NCI-H1092 (cell line): ENCODE measurements around the gene CD226.
"Not testable (repeated sequence)": the region's sequence is repeated elsewhere in the genome, so short reads cannot be mapped to it uniquely, and the experiment has no call there.

Source experiments
- DNase-seq: peaks from one replicate; lab custom pipeline; 2025; lab: John Stamatoyannopoulos, UW

The CD226 gene

DNA sequence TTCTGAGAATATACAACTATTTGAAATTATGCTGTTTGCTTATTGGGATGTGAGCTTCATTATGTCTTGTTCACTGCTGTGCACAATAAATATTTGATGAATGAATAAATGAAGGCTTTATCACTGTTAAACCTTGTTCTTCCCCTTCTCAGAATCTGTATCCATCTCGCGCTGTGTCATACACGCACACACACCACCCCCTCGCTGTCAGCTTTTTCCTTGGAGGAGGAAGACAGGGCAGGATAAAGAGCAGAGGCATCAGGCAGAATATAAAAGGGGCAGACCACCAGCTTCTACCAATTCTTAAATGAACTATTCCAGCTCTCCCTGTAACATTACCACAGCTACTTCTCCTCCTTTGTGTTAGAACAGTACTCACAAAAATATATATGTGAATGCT lies 75.0 kb downstream of the CD226 start:
- no peak for DNase-seq

DNA sequence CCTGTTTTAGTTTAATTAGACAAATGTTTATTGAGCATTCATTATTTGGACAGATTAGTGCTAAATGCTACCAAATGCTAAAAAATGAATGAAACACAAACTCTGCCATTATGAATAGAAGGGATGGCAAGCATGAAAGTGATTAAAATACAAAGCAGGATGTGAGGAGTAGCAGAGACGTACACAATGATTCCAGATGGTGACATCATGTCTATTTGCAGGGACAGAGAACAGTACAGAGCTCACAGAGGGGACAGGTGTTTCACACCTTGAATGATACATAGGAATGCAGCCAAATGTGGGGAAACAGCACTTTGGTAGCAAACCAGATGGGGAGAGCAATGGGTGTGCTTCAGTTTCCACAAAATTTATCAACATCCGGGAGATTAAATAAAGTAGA lies 76.3 kb downstream of the CD226 start:
- DNase-seq = no peak

DNA sequence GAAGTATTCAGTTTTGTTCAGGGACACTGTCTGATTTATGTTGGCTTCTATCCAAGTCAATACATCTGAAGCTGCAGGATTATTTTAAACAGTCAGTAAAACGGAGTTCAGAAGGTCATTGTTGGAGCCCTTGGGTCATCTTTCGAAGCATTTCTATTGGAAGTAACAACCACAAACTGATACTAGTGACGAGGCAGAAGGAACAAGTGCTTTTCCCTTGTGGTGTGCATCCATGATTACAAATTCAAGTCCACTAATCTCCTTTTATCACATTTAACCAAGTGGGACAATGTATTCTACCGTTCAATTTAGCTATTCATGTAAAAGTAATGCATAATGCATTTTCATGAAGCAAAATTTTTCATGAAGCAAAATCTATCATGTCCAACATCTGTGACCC lies 76.9 kb downstream of the CD226 start:
- no peak for DNase-seq

DNA sequence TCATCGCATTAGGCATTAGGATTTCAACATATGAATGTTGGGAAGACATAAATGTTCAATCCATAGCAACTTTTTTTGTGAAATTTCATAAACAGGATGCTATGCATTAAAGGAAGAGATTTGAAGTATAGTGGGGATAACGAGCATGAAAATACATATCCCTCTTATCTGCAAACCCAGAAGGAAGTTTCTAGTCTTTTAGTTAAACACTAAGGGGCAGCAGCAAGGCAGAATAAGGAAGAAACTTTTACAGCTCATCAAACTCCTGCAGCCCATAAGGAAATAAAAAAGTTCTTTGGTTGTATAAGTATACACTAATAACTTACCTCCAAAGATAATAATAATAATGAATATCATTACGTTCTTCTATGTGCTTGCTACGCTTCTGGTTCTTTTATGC lies 81.5 kb downstream of the CD226 start:
- no peak for DNase-seq

DNA sequence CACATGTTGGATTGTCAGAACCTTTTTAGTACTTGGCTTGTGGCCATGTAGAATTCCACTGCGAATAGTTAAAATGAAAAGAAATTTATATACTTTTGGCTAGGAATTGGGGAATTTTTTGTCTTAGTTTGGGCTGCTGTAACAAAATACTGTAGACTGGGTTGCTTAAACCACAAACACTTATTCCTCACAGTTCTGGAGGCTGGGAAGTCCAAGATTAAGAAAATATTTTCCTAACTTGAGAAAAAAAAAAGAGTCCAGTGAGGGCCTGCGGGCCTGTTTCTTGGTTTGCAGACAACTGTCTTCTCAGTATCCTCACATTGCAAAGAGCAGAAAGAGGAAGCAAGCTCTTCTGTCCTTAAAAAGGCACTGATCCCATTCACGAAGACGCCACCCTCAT lies 81.9 kb downstream of the CD226 start:
- DNase-seq = no peak

DNA sequence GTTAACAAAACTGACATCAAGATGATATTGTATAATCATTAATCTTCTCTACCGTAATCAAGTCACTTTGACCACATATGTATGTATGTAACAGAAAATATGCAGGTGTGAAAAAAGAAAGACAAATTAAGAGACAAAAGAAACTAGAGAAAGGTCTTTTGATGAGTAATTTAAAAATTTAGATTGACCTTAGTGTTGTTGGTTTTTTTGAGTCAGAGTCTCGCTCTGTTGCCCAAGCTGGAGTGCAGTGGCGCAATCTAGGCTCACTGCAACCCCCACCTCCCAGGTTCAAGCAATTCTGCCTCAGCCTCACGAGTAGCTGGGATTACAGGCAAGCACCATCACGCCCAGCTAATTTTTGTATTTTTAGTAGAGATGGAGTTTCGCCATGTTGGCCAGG lies 82.9 kb downstream of the CD226 start:
- DNase-seq = not testable (repeated sequence)

DNA sequence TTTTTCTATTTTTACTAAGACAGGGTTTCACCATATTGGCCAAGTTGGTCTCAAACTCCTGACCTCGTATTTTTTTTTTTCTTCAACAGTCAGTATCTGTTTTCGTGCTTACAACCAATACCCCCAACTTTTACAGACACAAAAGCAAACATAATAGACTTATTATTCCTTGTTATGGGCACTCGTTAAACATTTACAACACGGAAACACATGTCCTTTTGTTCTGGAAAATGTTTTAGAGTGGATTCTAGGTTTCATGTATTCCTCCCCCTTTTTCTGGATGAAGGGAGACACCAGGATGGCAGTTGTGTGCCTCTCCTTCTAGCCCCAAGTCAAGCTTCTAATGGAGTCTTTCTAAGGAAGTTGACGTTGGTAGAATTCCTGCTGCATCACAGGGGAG lies 88.8 kb downstream of the CD226 start:
- no peak for DNase-seq

DNA sequence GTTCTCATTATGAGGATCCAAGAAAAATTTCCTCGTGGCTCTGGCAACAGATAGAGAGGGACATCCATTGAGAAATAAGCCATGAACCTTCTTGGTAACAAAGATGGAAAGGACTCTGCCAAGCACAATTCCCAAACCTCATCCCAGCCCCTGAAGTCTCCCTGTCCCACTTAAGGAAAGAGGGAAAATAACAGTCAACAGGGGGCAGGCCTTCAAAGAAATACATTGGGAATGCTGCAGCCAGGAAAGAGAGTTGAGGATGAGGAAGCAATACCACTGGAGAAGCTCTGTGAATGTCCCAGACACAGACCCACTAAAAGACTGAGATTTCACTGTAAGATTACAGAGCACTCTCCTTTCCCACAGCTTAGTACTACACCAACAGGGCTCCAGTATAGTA lies 93.2 kb downstream of the CD226 start:
- no peak for DNase-seq

DNA sequence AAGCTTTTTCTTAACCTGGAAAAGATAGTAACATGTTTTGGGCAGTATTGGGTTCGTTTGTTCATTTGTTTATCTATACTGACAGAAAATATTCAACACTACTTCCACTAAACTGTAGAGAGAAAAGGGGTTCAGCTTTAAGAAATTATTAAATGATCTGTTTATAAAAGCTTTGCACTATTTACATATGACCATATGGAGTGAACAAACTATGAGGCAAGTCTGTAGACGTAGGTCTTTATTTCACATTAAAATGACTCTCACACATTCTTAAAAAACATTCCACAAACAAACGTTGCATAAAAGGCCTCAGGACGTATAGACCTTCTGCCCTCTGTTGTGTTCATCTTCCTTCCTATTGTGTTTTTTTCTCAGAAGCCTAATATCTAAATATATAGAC lies 94.6 kb downstream of the CD226 start:
- no peak for DNase-seq

DNA sequence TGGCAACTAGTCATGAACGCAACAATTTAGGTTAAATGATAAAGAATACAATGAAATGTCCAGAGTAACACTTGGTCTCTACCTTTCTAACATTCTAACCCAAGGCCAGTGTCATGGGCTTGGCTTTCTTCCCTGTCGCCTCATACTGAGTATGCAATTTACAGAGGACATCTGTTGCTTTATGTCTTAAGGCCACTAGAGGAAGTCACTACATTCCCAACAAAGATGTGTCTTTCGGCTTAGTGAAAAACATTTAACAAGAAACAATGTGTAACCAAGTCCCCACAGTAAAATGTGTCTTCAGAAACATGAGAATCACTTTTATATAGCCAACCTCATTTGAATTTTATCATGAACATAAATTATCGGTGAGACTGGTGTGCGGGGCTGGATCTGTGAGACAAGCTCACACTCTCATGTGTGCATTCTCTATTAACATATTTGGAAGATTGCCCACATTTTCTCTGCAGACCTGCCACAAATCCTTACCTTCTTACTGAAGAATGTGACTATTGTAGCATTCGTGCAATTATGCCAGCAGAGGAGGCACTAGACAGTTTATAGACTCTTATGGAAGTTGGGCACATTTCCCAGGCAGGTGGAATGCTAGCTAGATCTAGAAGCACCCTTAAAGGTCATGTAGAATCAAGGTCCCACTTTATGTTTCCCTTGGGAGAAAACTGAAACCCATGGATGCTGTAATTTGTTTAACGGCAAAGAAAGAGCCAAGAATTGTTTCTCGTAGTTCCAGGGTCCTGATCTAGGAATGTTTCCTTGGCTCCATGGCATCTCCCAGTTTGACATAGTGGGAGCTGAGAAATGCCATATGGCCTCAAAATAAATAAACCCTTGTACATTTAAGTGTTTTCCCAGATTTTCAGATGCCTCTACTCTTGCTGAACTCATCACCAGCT lies 101.8 kb downstream of the CD226 start:
- DNase-seq = peak; percentile 89

DNA sequence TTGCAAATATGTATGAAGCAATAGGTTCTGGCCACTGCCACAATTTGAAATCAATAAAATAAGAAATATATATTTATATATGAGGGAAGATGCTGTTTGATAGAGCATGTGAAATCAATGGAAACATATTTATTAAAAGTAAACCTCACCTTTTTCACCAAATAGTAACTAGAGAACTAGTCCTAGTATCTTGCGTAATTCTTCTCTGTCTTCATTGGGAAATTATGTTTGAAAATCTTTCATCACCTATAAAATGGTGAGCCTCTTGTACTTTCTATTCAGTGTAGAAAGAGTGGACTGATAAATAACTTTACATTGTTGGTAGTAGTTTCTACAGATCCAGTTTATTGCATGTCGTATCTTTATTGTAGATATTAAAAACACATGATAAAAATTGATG lies 103.0 kb downstream of the CD226 start:
- no peak for DNase-seq

DNA sequence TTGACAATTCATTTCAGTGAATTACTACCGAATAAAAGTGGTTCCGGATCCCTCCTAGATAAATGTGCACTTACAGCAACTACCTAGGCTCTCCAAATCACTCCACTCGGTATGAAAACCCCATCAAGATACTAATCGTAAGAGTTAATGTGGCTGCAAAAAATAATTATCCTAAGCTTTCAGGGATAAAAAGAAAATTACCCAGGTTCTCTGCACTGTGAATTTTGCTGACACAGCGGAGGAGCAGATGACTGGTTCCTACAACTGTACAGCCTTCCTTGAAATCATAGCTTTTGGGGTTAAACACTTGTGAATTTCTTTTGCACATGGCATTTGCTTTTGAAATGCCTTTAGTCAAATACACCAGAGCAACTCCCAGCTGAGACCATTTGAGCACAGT lies 104.7 kb downstream of the CD226 start:
- DNase-seq = no peak

DNA sequence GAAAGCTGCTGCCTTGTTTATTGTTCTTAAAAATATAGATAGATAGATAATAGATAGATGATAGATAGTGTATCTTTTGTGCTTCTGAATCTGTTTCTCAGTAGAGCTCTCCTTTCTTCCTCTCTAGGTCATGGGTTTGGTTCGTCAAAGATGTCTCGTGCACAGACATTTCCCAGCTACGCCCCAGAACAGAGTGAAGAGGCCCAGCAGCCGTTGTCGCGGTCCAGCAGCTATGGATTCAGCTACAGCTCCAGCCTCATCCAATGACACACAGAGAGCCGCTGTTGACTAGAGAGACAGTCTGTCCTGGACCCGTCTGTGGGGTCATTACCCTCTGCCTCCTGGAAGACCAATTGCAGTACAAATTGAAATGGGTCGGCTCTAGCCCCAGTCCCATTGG lies 106.6 kb downstream of the CD226 start:
- DNase-seq = no peak

DNA sequence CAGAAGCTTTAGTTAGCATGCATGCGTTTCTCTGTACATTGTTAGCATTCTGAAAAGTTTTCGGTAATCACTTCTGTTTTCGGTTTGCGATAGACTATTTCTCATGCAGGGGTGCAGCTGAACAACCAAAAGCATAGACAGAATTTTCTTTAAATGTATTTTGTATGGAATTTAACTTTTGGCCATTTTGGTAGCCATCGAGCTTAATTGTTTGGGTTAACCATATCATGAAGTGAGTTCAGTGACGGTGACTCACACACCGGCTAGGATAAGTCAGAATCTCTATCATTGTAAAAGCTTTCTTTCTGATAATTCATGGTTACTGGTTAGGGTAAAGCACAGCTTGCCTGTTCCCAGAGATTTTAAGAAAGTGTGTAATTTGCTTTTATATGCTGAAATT lies 107.2 kb downstream of the CD226 start:
- DNase-seq = no peak

DNA sequence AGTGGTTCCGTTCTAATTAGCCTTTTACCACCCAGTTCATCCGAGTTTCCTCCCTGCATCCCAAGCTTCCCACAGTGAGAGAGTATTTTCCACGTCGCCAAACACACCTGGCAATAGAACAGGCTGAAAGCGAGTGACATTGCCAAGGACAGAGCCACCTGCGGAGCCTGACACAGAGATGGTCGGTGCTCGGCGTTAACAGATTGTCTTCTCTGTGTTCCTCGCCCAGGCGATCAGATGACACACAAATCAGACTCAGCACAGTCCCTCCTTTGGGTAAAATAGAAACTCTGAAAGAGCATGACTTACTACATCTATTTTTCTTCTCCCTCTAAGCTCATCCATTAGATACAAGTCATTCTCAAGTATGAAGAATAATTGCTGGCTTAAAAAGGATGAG lies 107.7 kb downstream of the CD226 start:
- no peak for DNase-seq

DNA sequence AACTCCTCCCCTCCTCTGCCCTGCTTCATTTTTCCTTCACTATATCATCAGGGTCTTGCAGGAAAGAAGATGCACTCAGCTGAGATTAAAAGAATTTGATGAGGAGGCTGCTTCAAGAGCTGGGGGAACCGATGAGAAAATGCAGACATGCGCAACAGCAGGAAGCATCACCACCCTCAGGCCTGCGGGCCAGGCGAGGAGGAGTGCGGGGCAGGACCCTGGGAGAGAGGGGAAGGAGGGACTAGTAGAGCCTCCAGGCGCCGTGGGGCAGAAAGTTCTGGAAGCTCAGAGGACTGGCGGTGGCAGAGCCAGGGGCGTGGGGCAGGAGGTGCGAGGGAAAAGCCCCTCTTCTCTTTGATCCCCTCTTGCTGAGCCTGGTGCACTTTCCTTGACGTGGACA lies 108.2 kb downstream of the CD226 start:
- DNase-seq = no peak

DNA sequence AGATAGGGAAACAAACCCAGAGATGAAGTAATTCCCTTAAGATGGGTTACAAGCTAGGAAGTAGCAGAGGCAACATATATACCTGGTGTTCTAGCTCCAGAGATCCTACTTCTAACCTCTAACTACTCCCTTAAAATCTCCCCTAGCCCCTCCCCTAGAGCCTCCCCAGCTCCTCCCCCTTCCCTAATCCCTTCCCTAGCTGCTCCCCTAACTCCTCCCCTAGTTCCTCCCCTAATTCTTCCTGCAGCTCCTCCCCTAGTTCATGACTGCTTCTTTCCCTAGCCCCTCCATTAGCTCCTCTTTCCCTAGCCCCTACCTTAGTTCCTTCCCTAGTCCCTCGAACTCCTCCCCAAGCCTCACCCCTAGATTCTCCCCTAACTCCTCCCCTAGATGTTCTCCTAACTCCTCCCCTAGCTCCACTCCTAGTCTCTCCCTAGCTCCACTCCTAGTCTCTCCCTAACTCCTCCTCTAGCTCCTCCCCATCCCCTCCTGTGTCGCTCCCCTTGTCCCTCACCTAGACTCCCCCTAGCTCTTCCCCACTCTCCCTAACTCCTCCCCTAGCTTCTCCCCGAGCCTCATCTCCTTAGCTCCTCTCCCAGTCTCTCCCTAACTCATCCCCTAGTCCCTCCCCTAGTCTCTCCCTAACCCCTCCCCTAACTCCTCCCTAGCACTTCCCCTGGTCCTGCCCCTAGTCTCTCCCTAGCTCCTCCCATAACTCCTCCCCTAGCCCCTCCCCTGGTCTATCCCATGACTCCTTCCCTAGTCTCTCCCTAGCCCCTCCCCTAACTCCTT lies 108.9 kb downstream of the CD226 start:
- no peak for DNase-seq

DNA sequence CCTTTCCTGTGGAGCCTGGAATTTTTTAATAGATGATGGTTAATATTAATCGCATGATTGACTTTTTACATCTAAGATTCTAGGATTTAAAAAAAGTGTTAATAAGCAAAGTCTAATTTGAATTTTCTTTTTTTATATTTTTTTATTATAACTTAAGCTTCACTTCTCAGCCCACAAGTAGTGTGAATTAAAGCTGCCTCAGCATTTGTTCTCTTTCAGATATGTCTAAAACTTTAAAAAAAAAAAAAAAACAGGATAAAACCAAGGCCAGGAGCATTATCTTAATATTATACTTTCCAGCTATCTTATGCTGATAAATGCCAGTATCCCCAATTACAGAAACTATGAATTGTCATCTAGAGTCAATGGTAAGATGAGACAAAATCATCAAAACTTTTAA lies 109.7 kb downstream of the CD226 start:
- DNase-seq = no peak

DNA sequence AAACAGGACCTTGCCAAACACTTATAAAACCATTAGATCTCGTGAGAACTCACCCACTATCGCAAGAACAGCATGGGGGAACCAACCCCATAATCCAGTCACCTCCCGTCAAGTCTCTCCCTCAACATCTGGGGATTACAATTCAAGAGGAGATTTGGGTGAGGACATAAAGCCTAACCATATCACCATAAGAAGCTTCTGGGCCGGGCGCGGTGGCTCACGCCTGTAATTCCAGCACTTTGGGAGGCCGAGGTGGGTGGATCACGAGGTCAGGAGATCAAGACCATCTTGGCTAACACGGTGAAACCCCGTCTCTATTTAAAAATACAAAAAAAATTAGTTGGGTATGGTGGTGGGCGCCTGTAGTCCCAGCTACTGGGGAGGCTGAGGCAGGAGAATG lies 112.7 kb downstream of the CD226 start:
- DNase-seq = not testable (repeated sequence)

DNA sequence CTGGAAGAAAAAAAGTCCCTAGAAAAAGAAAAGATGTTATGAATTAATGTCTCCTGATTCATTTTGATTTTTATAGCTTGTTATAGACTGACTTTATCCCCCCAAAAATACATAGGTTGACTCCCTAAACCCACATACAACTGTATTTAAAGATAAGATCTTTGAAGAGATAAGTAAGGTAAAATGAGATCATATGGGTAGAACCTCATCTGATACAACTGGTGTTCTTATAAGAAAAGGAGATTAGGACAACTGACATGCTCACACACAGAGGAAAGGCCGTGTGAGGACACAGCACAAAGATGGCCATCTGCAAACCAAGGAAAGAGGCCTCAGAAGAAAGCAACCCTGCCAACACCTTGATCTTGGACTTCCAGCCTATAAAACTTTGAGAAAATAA lies 117.5 kb downstream of the CD226 start:
- DNase-seq = no peak

DNA sequence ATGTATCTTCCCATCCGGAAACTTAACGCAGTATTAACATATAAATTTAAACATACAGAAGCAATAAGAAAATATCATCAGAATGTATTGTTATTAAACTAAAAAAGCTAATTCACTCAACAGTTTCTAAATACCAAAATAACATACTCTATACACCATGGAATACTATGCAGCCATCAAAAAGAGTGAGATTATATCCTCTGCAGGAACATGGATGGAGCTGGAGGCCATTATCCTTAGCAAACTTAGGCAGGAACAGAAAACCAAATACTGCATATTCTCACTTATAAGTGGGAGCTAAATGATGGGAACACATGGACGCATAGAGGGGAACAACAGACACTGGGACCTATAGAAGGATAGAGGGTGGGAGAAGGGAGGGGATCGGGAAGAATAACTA lies 127.1 kb downstream of the CD226 start:
- DNase-seq = no peak

DNA sequence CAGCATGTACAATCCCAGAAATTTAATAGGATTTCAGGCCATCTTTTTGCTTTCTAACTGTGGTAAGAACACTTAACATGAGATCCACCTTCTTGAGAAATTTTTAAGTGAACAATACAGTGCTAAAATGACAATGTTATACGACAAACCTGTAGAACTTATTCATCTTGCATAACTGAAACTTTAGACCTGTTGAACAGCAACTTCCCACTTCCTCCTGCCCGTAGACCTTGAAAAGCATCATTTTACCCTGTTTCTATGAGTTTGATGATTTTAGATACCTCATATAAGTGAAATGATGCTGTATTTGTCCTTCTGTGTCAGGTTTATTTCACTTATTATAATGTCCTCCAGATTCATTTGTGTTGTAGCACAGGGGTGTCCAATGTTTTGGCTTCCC lies 128.2 kb downstream of the CD226 start:
- DNase-seq = no peak

DNA sequence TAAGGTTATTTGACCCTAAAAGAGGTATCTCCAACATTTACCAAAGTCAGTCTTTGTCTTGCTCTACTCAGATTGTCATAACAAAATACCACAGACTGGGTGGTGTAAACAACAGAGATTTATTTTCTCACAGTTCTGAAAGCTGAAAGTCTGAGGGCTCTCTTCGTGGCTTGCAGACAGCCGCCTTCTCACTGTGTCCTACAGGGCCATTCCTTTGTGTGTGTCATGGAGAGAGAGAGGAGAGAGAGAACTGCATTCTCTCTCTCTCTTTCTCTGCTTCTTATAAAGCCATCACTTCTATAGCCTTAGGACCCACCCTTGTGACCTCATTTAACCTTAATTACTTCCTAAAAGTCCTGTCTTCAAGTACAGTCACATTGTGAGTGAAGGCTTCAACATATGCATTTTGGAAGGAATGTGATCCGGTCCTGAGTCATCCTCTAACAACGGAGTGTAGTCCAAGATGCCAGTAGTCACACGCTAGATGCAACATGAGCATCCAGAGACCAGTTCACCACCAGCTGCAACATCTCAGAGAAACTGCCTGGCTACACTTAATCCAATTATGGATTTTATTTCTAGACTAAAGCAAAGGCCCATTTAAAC lies 130.2 kb downstream of the CD226 start:
- no peak for DNase-seq
